ENCODE data around the gene LDHAL6A.

- TF ChIP-seq POLR2AphosphoS5 (IDR thresholded peaks at IDR 0.05; ENCODE audit: borderline replicate concordance, low read depth, low read length), result no peak
- no peak for TF ChIP-seq EZH2 (IDR thresholded peaks at IDR 0.05)
These were observed 35.3 kb downstream of the LDHAL6A start for GRCh38 chr11:18490736-18491485.
